HL-60 (cell line): ENCODE measurements around the gene CCDC47.

Experiments used
- CTCF ChIP-seq: IDR thresholded peaks from one replicate; pipeline ENCODE4 v1.5.1; 2011; ENCODE audit warnings: low read length, control low read depth, inconsistent platforms; ENCODE audit not compliant: insufficient read depth
- POLR2AphosphoS5 ChIP-seq: IDR thresholded peaks from 2 replicates; pipeline ENCODE4 v1.6.1; 2012; ENCODE audit warnings: low read depth

DNA sequence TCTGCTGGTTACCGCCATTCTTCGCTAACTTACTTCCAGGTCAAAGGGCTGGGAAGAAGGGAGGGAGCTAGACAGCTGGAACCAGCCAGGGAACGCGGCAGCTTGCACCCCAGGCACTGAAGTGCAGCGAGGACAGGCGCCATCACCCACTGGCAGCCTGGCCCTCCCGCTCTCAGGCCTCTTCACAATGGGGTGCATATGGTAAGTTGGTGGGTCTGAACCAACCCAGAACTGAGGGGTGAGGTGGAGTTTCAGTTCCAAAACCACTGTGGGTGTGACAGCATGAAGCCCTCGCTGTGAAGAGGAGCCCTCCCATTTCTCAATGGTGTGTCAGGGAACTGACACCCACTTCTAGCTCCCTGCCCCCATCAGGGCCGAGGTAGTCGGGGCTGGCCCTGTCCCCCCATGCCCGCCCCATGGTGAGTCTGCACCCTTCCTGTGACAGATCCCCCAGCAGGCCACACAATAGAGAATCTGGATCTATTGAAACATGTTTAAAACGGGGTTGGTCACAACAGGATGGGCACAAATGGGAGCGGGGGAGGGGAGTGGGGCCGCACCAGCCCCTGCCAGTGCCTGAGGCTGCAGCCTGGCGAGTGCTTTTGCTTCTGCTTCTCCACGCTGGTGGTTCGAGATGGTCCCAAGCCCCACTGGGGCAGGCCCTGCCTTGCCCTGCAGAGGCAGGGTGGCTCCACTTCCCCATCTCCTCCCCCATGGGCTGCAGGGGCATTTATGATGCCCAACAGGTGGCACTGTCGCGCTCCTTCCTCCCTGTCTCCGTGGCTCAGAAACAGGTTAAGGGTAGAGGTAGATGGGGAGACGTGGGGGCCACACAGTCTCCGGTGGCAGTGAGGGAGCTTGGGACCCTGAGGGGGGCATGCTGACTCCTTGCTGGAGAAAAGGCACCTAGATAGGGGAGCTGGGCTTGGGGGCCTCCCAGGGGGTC is 75.8 kb downstream of the CCDC47 start:
- TF ChIP-seq CTCF: peak; percentile 96
- TF ChIP-seq POLR2AphosphoS5: peak; percentile 34
